Bronchus fibroblast of lung (primary cell): ENCODE results near the gene FANCE. TPM values are rescaled to one million over a fixed set of nuclear protein-coding genes. Genes with fewer than 3 reads are reported as not detected.

ENCODE experiments used
- total RNA-seq: library from RNA; depleted of rRNA; stranded (reverse); fragments of >200 nt; gene quantifications from 2 replicates; pipeline ENCODE4 v1.2.3, GENCODE V29; 2015

FANCE gene
- total RNA-seq = 13.7 and 15.1 TPM in 2 replicates

GRCh38 chr6:35452183-35453090, at the start of gene FANCE:
TSS of gene FANCE (plus strand) at chr6:35452338. CDS start at chr6:35452546, 208 bp downstream.

GRCh38 chr6:35468181-35468979, 16.2 kb downstream of the FANCE start, which contains the start of gene RPL10A:
TSS of gene RPL10A (plus strand) at chr6:35468401. CDS start at chr6:35468435, 34 bp downstream.

GRCh38 chr6:35496841-35497570, 44.9 kb downstream of the FANCE start, which contains the start of gene TEAD3:
TSS of gene TEAD3 (minus strand) at chr6:35497079.

GRCh38 chr6:35512740-35513139, 60.6 kb downstream of the FANCE start, which contains the start of gene TULP1:
TSS of gene TULP1 (minus strand) at chr6:35512896. CDS start at chr6:35512858, 38 bp downstream.

Other genes starting within 250 kb of the FANCE start
- gene SCUBE3, start 238.4 kb upstream of the FANCE start, total RNA-seq = 0.17 and 0.30 TPM in 2 replicates
- gene ZNF76, start 192.6 kb upstream of the FANCE start, total RNA-seq = 12.3 and 12.8 TPM in 2 replicates
- 3.0 and 4.0 TPM in 2 replicates for gene DEF6, start 154.5 kb upstream of the FANCE start, total RNA-seq
- gene PPARD, start 109.8 kb upstream of the FANCE start, total RNA-seq = 36.3 and 36.7 TPM in 2 replicates
- 1,648 and 1,887 TPM in 2 replicates for gene RPL10A, start 16.1 kb downstream of the FANCE start, total RNA-seq
- 27.9 and 31.8 TPM in 2 replicates for gene TEAD3, start 44.7 kb downstream of the FANCE start, total RNA-seq
- not detected in 2 replicates for gene TULP1, start 60.6 kb downstream of the FANCE start, total RNA-seq
- gene FKBP5, start 236.6 kb downstream of the FANCE start, total RNA-seq = 109 and 115 TPM in 2 replicates